HL-60 (cell line): ENCODE measurements around the gene SLC1A7.

ENCODE experiments used
- GABPA ChIP-seq: IDR thresholded peaks from 2 replicates; pipeline ENCODE4 v1.6.1; 2012; ENCODE audit warnings: low read depth
- POLR2AphosphoS5 ChIP-seq: IDR thresholded peaks from 2 replicates; pipeline ENCODE4 v1.6.1; 2012; ENCODE audit warnings: low read depth
- SPI1 ChIP-seq: IDR thresholded peaks from 2 replicates; pipeline ENCODE4 v1.6.1; 2012; ENCODE audit warnings: low read depth, mild to moderate bottlenecking, borderline replicate concordance
- TF ChIP-seq, protein P1 (sequence below): IDR thresholded peaks from 2 replicates; pipeline ENCODE4 v1.6.1; 2012; ENCODE audit warnings: low read depth; ENCODE audit not compliant: insufficient replicate concordance
- TF ChIP-seq, protein P2 (sequence below): IDR thresholded peaks from one replicate; pipeline ENCODE4 v1.5.1; 2011; ENCODE audit warnings: low read length, control low read depth, inconsistent platforms; ENCODE audit not compliant: insufficient read depth

DNA sequence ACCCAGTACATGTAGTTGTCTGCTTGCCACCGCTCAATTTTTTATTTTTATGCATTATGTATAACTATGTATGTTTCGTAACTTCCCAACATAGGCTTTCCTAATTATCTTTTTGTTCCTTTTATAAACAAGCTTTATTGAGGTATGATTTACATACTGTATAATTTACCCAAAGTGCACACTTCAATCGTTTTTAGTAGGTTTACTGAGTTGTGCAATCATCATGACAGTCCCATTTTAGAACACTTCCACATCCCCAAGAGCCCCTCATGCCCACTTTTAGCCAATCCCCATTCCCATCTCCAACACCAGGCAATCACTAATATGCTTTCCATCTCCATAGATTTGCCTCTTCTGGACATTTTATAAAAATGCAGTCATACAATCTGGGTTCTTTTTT lies 14.3 kb upstream of the SLC1A7 start:
- TF ChIP-seq, protein P1, sequence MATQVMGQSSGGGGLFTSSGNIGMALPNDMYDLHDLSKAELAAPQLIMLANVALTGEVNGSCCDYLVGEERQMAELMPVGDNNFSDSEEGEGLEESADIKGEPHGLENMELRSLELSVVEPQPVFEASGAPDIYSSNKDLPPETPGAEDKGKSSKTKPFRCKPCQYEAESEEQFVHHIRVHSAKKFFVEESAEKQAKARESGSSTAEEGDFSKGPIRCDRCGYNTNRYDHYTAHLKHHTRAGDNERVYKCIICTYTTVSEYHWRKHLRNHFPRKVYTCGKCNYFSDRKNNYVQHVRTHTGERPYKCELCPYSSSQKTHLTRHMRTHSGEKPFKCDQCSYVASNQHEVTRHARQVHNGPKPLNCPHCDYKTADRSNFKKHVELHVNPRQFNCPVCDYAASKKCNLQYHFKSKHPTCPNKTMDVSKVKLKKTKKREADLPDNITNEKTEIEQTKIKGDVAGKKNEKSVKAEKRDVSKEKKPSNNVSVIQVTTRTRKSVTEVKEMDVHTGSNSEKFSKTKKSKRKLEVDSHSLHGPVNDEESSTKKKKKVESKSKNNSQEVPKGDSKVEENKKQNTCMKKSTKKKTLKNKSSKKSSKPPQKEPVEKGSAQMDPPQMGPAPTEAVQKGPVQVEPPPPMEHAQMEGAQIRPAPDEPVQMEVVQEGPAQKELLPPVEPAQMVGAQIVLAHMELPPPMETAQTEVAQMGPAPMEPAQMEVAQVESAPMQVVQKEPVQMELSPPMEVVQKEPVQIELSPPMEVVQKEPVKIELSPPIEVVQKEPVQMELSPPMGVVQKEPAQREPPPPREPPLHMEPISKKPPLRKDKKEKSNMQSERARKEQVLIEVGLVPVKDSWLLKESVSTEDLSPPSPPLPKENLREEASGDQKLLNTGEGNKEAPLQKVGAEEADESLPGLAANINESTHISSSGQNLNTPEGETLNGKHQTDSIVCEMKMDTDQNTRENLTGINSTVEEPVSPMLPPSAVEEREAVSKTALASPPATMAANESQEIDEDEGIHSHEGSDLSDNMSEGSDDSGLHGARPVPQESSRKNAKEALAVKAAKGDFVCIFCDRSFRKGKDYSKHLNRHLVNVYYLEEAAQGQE = no peak
- TF ChIP-seq, protein P2, sequence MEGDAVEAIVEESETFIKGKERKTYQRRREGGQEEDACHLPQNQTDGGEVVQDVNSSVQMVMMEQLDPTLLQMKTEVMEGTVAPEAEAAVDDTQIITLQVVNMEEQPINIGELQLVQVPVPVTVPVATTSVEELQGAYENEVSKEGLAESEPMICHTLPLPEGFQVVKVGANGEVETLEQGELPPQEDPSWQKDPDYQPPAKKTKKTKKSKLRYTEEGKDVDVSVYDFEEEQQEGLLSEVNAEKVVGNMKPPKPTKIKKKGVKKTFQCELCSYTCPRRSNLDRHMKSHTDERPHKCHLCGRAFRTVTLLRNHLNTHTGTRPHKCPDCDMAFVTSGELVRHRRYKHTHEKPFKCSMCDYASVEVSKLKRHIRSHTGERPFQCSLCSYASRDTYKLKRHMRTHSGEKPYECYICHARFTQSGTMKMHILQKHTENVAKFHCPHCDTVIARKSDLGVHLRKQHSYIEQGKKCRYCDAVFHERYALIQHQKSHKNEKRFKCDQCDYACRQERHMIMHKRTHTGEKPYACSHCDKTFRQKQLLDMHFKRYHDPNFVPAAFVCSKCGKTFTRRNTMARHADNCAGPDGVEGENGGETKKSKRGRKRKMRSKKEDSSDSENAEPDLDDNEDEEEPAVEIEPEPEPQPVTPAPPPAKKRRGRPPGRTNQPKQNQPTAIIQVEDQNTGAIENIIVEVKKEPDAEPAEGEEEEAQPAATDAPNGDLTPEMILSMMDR = no peak
- TF ChIP-seq POLR2AphosphoS5 (no peak), SPI1 (no peak), GABPA (no peak)
